Effector CD4-positive, alpha-beta T cell (primary cell): Measurements from ENCODE around the gene CORO7.

Experiments used
- DNase-seq: peaks from one replicate; pipeline ENCODE4 v3.0.0-alpha.2; 2020
- total RNA-seq: gene quantifications from one replicate; lab custom pipeline; 2026; lab: John Stamatoyannopoulos, UW

CORO7 gene
- 107 reads per million, percentile 84 among the genes with 10 or more reads in this experiment for total RNA-seq

GRCh38 chr16:4416200-4417032 is at the start of gene CORO7:
Gene CORO7, minus strand, starts transcription at chr16:4416596. Its CDS starts 78 bp downstream, at chr16:4416518.
- DNase-seq = peak; percentile 99

- DNase-seq = no peak
Observed at GRCh38 chr16:4463522-4464163, 47.2 kb upstream of the CORO7 start.

- no peak for DNase-seq
Observed at GRCh38 chr16:4461250-4462085, 45.1 kb upstream of the CORO7 start.

GRCh38 chr16:4460936-4461249 is 44.5 kb upstream of the CORO7 start:
- DNase-seq = no peak

- DNase-seq = no peak
Observed at GRCh38 chr16:4455951-4456350, 39.6 kb upstream of the CORO7 start.

GRCh38 chr16:4455081-4455480 is 38.7 kb upstream of the CORO7 start:
- no peak for DNase-seq

GRCh38 chr16:4454623-4455022 is 38.2 kb upstream of the CORO7 start:
- DNase-seq = no peak

- DNase-seq = no peak
Observed at GRCh38 chr16:4452674-4453073, 36.3 kb upstream of the CORO7 start.

GRCh38 chr16:4450931-4451519 is 34.6 kb upstream of the CORO7 start:
- no peak for DNase-seq

- DNase-seq = no peak
Observed at GRCh38 chr16:4450430-4450829, 34.0 kb upstream of the CORO7 start.

GRCh38 chr16:4443986-4444385 is 27.6 kb upstream of the CORO7 start:
- DNase-seq = no peak

GRCh38 chr16:4443271-4443670 is 26.9 kb upstream of the CORO7 start:
- DNase-seq = no peak

GRCh38 chr16:4442371-4442770 is 26.0 kb upstream of the CORO7 start:
- no peak for DNase-seq

- no peak for DNase-seq
Observed at GRCh38 chr16:4437366-4437765, 21.0 kb upstream of the CORO7 start.

GRCh38 chr16:4435337-4436067 is 19.1 kb upstream of the CORO7 start:
- no peak for DNase-seq

- no peak for DNase-seq
Observed at GRCh38 chr16:4433914-4434787, 17.8 kb upstream of the CORO7 start.

- DNase-seq = no peak
Observed at GRCh38 chr16:4433228-4433627, 16.8 kb upstream of the CORO7 start.

GRCh38 chr16:4431023-4431422 is 14.6 kb upstream of the CORO7 start:
- DNase-seq = no peak

- no peak for DNase-seq
Observed at GRCh38 chr16:4428500-4428899, 12.1 kb upstream of the CORO7 start.

GRCh38 chr16:4426722-4427372 is 10.5 kb upstream of the CORO7 start:
- no peak for DNase-seq
